HepG2 (cell line): ENCODE results near the gene RNF114. TPM values are rescaled to one million over a fixed set of nuclear protein-coding genes. Genes with fewer than 3 reads are reported as not detected.

ENCODE experiments used
- ATAC-seq: fragments of 200-7000 bp; cut with Tn5 transposase; 3 replicates; pipeline ENCODE4 v1.9.1; 2020; ENCODE audit warnings: mild to moderate bottlenecking, moderate library complexity
- BruUV-seq: library from RNA; stranded (reverse); fragments of 400-500 nt; replicated peaks from 2 replicates; lab custom pipeline; 2021; lab: Mats Ljungman, UMichigan
- CTCF ChIA-PET: fragments of 300-600 bp; formaldehyde crosslinking; extraction: SDS; loops from one replicate; lab custom pipeline; 2021; ENCODE audit warnings: low total read pairs, inconsistent platforms, low intra/inter-chr PET ratio; lab: Yijun Ruan, JAX
- POLR2A ChIA-PET: fragments of 350-600 bp; sonication (Branson Sonifier 250); formaldehyde crosslinking; loops from one replicate; lab custom pipeline; 2020; ENCODE audit warnings: antibody characterized with exemption, inconsistent platforms; lab: Yijun Ruan, JAX
- DNase-seq: peaks from one replicate; pipeline ENCODE4 v3.0.0-alpha.2; 2015; ENCODE audit warnings: low spot score
- FAIRE-seq: peaks from 3 replicates; lab custom pipeline; 2011; peaks lifted over from hg19 to GRCh38; lab: Jason Lieb, UNC
- H2AFZ ChIP-seq: one replicate; pipeline ENCODE4 v1.6.1; 2011; ENCODE audit warnings: low read length, inconsistent platforms
- H3K27ac ChIP-seq: fragments of 300-600 bp; 3 replicates; pipeline ENCODE4 v1.8.0; 2011; ENCODE audit warnings: mixed run types, mild to moderate bottlenecking, mixed read lengths, low read length, inconsistent platforms; ENCODE audit not compliant: insufficient read depth; ENCODE audit errors: extremely low read length
- H3K27me3 ChIP-seq, 2 experiments: fragments of 200-600 bp in 1 of 2; 2 replicates in 1 of 2; 3 replicates in 1 of 2; pipeline versions ENCODE4 v1.6.0 to v1.8.0; 2011; ENCODE audit warnings: low read length in 2 of 2, mild to moderate bottlenecking in 2 of 2, moderate library complexity in 2 of 2, inconsistent platforms in 1 of 2; ENCODE audit not compliant: insufficient read depth in 2 of 2, control insufficient read depth in 1 of 2
- H3K36me3 ChIP-seq, 2 experiments: fragments of 200-600 bp in 1 of 2; replicated peaks in 1 of 2; 2 replicates in 1 of 2; 3 replicates in 1 of 2; pipeline versions ENCODE4 v1.5.1 to v1.8.0; 2011; ENCODE audit warnings: low read length in 2 of 2, inconsistent platforms in 1 of 2; ENCODE audit not compliant: insufficient read depth in 2 of 2, control insufficient read depth in 1 of 2
- H3K4me1 ChIP-seq: 2 replicates; pipeline ENCODE4 v1.5.1; 2012; ENCODE audit warnings: low read length, inconsistent platforms; ENCODE audit not compliant: insufficient read depth
- H3K4me2 ChIP-seq: 2 replicates; pipeline ENCODE4 v1.6.0; 2011; ENCODE audit warnings: low read depth, low read length, inconsistent platforms
- H3K4me3 ChIP-seq, 3 experiments: fragments of 200-600 bp in 1 of 3; sonication (generic), shearing (Covaris generic) in 1 of 3; replicated peaks in 1 of 3; 2 replicates each; pipeline ENCODE4 v1.5.1; 2011 to 2016; ENCODE audit warnings: low read length in 3 of 3, inconsistent platforms in 2 of 3, low read depth in 2 of 3, mild to moderate bottlenecking in 2 of 3, control low read depth in 1 of 3, mixed read lengths in 1 of 3; ENCODE audit not compliant: insufficient read depth in 1 of 3
- H3K79me2 ChIP-seq: one replicate; pipeline ENCODE4 v1.6.1; 2011; ENCODE audit warnings: low read length, inconsistent platforms; ENCODE audit not compliant: insufficient read depth
- H3K9ac ChIP-seq: 2 replicates; pipeline ENCODE4 v1.6.0; 2011; ENCODE audit warnings: mild to moderate bottlenecking, low read depth, low read length, inconsistent platforms; ENCODE audit not compliant: insufficient read depth
- H3K9me3 ChIP-seq: 2 replicates; pipeline ENCODE4 v1.5.1; 2012; ENCODE audit warnings: mild to moderate bottlenecking, low read length
- H4K20me1 ChIP-seq: 2 replicates; pipeline ENCODE4 v1.6.0; 2011; ENCODE audit warnings: inconsistent platforms, mild to moderate bottlenecking, low read length, moderate library complexity; ENCODE audit not compliant: insufficient read depth
- RFX5 ChIP-seq: IDR thresholded peaks from 2 replicates; pipeline ENCODE4 v1.6.1; 2011; ENCODE audit warnings: low read depth, low read length, improper control_type of control experiment
- ZNF768 ChIP-seq: sonication (generic); formaldehyde crosslinking; IDR thresholded peaks from 2 replicates; pipeline ENCODE4 v1.4.0; 2020; ENCODE audit warnings: missing genetic modification reagents
- ZNF883 ChIP-seq: sonication (generic); formaldehyde crosslinking; IDR thresholded peaks from 2 replicates; pipeline ENCODE4 v1.5.1; 2020; ENCODE audit warnings: mild to moderate bottlenecking, missing genetic modification reagents; ENCODE audit errors: not compliant biosample characterization
- WGBS: methylation state at CpG from one replicate; pipeline ENCODE4 v1.1.6; 2017; ENCODE audit warnings: low lambda C conversion rate; 5-methylcytosine and 5-hydroxymethylcytosine counted together
- in situ Hi-C: cut with HindIII; loops from 2 replicates; pipeline ENCODE4 v1.10.0; 2017; ENCODE audit warnings: low pct_unique_long_range_greater_than_20kb; ENCODE audit not compliant: extremely low pct_ligation_motif_present
- intact Hi-C: fragments of 100-400 bp; cut with micrococcal nuclease; formaldehyde crosslinking; loops from one replicate; pipeline ENCODE4 v1.10.0; 2022; ENCODE audit not compliant: unreplicated experiment
- polyA plus RNA-seq, 8 experiments: library from polyadenylated mRNA; depleted of rRNA in 3 of 8; stranded (reverse) in 7 of 8; unstranded in 1 of 8; fragments of >200 nt; fragmentation: Illumina TruSeq in 4 of 8; extraction: Trizol in 4 of 8; gene quantifications; 2 replicates each; pipeline versions ENCODE4 v1.2.1 to v1.2.3, GENCODE V29; 2011 to 2016; ENCODE audit warnings: low read depth in 4 of 8, missing spikeins in 1 of 8, mixed read lengths in 1 of 8; ENCODE audit not compliant: insufficient read depth in 1 of 8
- total RNA-seq, 5 experiments: library from RNA; depleted of rRNA; stranded (reverse); fragments of >200 nt; fragmentation: Illumina TruSeq; extraction: Trizol; gene quantifications; 2 replicates each; pipeline ENCODE4 v1.2.3, GENCODE V29; 2016; ENCODE audit warnings: low read depth in 1 of 5
- TF ChIP-seq, protein P1 (sequence below): sonication (generic); formaldehyde crosslinking; IDR thresholded peaks from 2 replicates; pipeline ENCODE4 v1.9.0; 2022; ENCODE audit warnings: missing genetic modification reagents, mild to moderate bottlenecking, borderline replicate concordance
- TF ChIP-seq, protein P2 (sequence below): sonication (generic); formaldehyde crosslinking; IDR thresholded peaks from 2 replicates; pipeline ENCODE4 v1.8.0; 2022; ENCODE audit warnings: missing genetic modification reagents, mild to moderate bottlenecking, moderate library complexity, borderline replicate concordance
- TF ChIP-seq, protein P3 (sequence below): sonication (generic); formaldehyde crosslinking; IDR thresholded peaks from 2 replicates; pipeline ENCODE4 v1.5.1; 2020; ENCODE audit warnings: mild to moderate bottlenecking, missing genetic modification reagents, moderate library complexity

Gene RNF114
- total and polyA plus RNA-seq, 2 of the 13 experiments (the other 11 are each of a cell fraction or from before 2014, with no cell fraction given), result 119 to 126 TPM

DNA sequence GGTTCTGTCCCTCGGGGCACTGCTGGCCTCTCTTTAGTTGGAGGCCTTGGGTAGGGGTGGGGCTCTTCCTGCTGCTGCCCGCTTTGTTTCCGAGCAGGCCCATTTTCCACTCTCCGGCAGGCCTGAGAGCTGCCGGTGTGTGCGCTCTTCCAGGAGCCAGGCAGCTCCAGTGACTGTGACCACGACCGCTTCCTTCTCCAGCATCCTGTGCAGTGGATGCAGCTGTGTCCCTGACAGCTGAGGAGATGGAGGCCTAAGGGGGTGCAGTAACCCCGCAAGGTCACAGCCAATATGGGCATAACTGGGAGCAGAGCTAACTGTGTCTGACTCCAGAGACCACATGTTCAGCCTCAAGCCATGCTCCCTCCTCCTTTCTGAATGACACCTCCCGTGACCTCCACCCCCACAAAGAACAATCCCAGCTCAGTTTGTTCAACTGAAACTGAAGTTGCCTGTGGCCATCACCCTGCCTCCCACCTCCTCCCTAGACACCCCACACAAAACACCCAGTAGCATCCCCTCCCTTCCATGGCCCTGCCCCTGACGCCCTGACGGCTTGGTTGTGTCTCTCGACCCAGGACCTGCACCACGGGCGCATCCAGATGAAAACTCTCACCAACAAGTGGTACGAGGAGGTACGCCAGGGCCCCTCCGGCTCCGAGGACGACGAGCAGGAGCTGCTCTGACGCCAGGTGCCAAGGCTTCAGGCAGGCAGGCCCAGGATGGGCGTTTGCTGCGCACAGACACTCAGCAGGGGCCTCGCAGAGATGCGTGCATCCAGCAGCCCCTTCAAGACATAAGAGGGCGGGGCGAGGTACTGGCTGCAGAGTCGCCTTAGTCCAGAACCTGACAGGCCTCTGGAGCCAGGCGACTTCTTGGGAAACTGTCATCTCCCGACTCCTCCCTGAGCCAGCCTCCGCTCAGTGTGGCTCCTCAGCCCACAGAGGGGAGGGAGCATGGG is 48.7 kb upstream of the RNF114 start:
- Histone ChIP-seq H3K9me3 (no peaks in the 10 kb centered on the region), H3K36me3 (peaks cover 13 to 28% of the 10 kb centered on the region in 2 experiments), H4K20me1 (no peaks in the 10 kb centered on the region), H3K4me1 (peaks cover 14% of the 10 kb centered on the region), H3K27ac (no peak overlapping the region), H3K4me3 (no peak overlapping the region), H3K9ac (no peak overlapping the region), H3K4me2 (no peak overlapping the region), H3K27me3 (no peaks in the 10 kb centered on the region), H3K79me2 (no peaks in the 10 kb centered on the region), H2AFZ (no peak overlapping the region)
- BruUV-seq, result no TSS peak
- TF ChIP-seq RFX5 (no peak), ZNF768 (CRISPR knock-in tag) (peak; percentile 51; the same call in 1 of the 2 replicates), ZNF883 (CRISPR knock-in tag) (peak; percentile 53)
- TF ChIP-seq, protein P1, sequence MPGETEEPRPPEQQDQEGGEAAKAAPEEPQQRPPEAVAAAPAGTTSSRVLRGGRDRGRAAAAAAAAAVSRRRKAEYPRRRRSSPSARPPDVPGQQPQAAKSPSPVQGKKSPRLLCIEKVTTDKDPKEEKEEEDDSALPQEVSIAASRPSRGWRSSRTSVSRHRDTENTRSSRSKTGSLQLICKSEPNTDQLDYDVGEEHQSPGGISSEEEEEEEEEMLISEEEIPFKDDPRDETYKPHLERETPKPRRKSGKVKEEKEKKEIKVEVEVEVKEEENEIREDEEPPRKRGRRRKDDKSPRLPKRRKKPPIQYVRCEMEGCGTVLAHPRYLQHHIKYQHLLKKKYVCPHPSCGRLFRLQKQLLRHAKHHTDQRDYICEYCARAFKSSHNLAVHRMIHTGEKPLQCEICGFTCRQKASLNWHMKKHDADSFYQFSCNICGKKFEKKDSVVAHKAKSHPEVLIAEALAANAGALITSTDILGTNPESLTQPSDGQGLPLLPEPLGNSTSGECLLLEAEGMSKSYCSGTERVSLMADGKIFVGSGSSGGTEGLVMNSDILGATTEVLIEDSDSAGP (CRISPR knock-in tag), result 0 out of 2 replicates have a peak, but pooled peaks have one; percentile 6
- TF ChIP-seq, protein P2, sequence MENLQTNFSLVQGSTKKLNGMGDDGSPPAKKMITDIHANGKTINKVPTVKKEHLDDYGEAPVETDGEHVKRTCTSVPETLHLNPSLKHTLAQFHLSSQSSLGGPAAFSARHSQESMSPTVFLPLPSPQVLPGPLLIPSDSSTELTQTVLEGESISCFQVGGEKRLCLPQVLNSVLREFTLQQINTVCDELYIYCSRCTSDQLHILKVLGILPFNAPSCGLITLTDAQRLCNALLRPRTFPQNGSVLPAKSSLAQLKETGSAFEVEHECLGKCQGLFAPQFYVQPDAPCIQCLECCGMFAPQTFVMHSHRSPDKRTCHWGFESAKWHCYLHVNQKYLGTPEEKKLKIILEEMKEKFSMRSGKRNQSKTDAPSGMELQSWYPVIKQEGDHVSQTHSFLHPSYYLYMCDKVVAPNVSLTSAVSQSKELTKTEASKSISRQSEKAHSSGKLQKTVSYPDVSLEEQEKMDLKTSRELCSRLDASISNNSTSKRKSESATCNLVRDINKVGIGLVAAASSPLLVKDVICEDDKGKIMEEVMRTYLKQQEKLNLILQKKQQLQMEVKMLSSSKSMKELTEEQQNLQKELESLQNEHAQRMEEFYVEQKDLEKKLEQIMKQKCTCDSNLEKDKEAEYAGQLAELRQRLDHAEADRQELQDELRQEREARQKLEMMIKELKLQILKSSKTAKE (CRISPR knock-in tag), result peak; percentile 41; the same call in 1 of the 2 replicates
- TF ChIP-seq, protein P3, sequence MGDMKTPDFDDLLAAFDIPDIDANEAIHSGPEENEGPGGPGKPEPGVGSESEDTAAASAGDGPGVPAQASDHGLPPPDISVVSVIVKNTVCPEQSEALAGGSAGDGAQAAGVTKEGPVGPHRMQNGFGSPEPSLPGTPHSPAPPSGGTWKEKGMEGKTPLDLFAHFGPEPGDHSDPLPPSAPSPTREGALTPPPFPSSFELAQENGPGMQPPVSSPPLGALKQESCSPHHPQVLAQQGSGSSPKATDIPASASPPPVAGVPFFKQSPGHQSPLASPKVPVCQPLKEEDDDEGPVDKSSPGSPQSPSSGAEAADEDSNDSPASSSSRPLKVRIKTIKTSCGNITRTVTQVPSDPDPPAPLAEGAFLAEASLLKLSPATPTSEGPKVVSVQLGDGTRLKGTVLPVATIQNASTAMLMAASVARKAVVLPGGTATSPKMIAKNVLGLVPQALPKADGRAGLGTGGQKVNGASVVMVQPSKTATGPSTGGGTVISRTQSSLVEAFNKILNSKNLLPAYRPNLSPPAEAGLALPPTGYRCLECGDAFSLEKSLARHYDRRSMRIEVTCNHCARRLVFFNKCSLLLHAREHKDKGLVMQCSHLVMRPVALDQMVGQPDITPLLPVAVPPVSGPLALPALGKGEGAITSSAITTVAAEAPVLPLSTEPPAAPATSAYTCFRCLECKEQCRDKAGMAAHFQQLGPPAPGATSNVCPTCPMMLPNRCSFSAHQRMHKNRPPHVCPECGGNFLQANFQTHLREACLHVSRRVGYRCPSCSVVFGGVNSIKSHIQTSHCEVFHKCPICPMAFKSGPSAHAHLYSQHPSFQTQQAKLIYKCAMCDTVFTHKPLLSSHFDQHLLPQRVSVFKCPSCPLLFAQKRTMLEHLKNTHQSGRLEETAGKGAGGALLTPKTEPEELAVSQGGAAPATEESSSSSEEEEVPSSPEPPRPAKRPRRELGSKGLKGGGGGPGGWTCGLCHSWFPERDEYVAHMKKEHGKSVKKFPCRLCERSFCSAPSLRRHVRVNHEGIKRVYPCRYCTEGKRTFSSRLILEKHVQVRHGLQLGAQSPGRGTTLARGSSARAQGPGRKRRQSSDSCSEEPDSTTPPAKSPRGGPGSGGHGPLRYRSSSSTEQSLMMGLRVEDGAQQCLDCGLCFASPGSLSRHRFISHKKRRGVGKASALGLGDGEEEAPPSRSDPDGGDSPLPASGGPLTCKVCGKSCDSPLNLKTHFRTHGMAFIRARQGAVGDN (CRISPR knock-in tag), result peak; percentile 31; the same call in 1 of the 2 replicates
- intact Hi-C loops, result loop anchor here (1.0 to 2.0 kb wide), 4 partner anchors 41 to 347 kb away; no protein-coding TSS in a partner anchor
- no peak for DNase-seq
- WGBS, result 91% methylated on average over 24 of the region's 32 CpGs
- ChIA-PET CTCF (interaction anchor here (1.2 to 4.3 kb wide), 4 partner anchors 41 to 553 kb away, joined by 6 to 74 read pairs (median 18); no protein-coding TSS in a partner anchor), POLR2A (interaction anchor here (0.8 kb wide), 1 partner anchor 27 kb away, joined by 3 read pairs; no protein-coding TSS in a partner anchor)
- no peak for ATAC-seq
- in situ Hi-C loops, result loop anchor here (5.0 to 25.0 kb wide), 2 partner anchors 280 to 550 kb away; no protein-coding TSS in a partner anchor
- no peak for FAIRE-seq
